ENCODE data around the gene PTPRD.

PTPRD gene

DNA sequence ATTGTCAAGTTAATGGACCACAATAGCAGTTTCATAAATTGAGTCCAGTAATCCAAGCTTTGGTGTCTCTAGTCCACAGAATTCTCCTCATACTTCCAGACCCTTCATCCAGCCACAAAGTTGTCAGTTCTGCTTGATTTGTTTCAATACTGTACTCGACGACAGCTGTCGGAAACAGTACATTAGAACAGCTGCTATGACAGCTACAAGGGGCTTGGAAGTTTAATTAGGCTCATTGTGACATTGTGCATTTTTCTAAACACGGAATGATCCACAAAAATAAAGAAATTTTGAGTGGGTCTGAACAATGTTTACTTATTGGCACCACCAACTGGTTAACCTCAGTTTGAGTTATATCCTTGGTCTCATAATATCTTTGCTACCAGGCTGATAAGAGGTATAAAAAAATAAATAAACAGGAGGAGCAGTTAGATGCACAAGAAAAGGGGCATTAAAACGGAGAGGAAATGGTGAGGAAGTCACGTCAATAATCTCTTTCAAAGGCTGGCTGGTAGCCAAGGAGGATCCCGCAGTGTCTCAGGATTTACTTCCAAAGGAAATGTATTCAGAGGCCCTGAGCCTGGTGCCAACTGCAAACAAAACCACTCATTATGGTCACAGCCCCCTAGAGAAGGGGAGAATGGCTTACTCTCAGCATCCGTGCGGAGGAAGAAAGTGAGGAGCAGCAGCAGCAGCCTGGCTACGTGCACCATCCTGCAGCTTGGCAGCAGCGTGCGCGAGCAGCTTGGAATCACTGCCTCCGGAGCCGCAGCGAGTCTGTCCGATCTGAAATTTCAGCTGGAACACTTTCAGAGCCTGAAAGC, 1879.5 kb downstream of the PTPRD start (continued):
- TF ChIP-seq ZNF529 (tag by site-specific recombination; IDR thresholded peaks at IDR 0.05; ENCODE audit: insufficient replicate concordance) (no peak), PRDM1 (tag by site-specific recombination; IDR thresholded peaks at IDR 0.05) (peak; percentile 88), YY1 (tag by site-specific recombination; IDR thresholded peaks at IDR 0.05) (no peak), ZNF394 (tag by site-specific recombination; IDR thresholded peaks at IDR 0.05; ENCODE audit: borderline replicate concordance) (no peak), KLF16 (tag by site-specific recombination; IDR thresholded peaks at IDR 0.05) (no peak), SP7 (tag by site-specific recombination; IDR thresholded peaks at IDR 0.05) (peak; percentile 91), ZNF521 (tag by site-specific recombination; IDR thresholded peaks at IDR 0.05) (no peak), ZBTB21 (tag by site-specific recombination; IDR thresholded peaks at IDR 0.05) (no peak), TRIM28 (IDR thresholded peaks at IDR 0.05; ENCODE audit: borderline replicate concordance, low read length) (peak; percentile 68; the same call in 1 of the 2 replicates), ZNF530 (tag by site-specific recombination; IDR thresholded peaks at IDR 0.05; ENCODE audit: low read depth) (no peak), ZNF707 (tag by site-specific recombination; IDR thresholded peaks at IDR 0.05) (no peak), ZXDB (tag by site-specific recombination; IDR thresholded peaks at IDR 0.05) (peak; percentile 75; the same call in 1 of the 2 replicates), ZNF23 (tag by site-specific recombination; IDR thresholded peaks at IDR 0.05; ENCODE audit: borderline replicate concordance) (no peak), ZNF114 (tag by site-specific recombination; IDR thresholded peaks at IDR 0.05) (no peak), ZNF830 (tag by site-specific recombination; IDR thresholded peaks at IDR 0.05; ENCODE audit: low read depth) (no peak), KLF1 (tag by site-specific recombination; IDR thresholded peaks at IDR 0.05) (no peak), ZFP69B (tag by site-specific recombination; IDR thresholded peaks at IDR 0.05) (no peak), MEIS1 (CRISPR knock-in tag; IDR thresholded peaks at IDR 0.05; ENCODE audit: borderline replicate concordance) (peak; percentile 9; the same call in 1 of the 2 replicates), ZNF221 (tag by site-specific recombination; IDR thresholded peaks at IDR 0.05; ENCODE audit: borderline replicate concordance) (no peak), SCRT1 (tag by site-specific recombination; IDR thresholded peaks at IDR 0.05; ENCODE audit: borderline replicate concordance) (no peak), ZNF138 (tag by site-specific recombination; IDR thresholded peaks at IDR 0.05; ENCODE audit: borderline replicate concordance) (no peak), ZNF837 (tag by site-specific recombination; IDR thresholded peaks at IDR 0.05) (no peak)
- TF ChIP-seq, protein P1, sequence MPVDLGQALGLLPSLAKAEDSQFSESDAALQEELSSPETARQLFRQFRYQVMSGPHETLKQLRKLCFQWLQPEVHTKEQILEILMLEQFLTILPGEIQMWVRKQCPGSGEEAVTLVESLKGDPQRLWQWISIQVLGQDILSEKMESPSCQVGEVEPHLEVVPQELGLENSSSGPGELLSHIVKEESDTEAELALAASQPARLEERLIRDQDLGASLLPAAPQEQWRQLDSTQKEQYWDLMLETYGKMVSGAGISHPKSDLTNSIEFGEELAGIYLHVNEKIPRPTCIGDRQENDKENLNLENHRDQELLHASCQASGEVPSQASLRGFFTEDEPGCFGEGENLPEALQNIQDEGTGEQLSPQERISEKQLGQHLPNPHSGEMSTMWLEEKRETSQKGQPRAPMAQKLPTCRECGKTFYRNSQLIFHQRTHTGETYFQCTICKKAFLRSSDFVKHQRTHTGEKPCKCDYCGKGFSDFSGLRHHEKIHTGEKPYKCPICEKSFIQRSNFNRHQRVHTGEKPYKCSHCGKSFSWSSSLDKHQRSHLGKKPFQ (tag by site-specific recombination; IDR thresholded peaks at IDR 0.05): no peak
- TF ChIP-seq, protein P2, sequence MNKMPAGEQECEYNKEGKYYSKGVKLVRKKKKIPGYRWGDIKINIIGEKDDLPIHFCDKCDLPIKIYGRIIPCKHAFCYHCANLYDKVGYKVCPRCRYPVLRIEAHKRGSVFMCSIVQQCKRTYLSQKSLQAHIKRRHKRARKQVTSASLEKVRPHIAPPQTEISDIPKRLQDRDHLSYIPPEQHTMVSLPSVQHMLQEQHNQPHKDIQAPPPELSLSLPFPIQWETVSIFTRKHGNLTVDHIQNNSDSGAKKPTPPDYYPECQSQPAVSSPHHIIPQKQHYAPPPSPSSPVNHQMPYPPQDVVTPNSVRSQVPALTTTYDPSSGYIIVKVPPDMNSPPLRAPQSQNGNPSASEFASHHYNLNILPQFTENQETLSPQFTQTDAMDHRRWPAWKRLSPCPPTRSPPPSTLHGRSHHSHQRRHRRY (tag by site-specific recombination; IDR thresholded peaks at IDR 0.05): no peak
- TF ChIP-seq, protein P3, sequence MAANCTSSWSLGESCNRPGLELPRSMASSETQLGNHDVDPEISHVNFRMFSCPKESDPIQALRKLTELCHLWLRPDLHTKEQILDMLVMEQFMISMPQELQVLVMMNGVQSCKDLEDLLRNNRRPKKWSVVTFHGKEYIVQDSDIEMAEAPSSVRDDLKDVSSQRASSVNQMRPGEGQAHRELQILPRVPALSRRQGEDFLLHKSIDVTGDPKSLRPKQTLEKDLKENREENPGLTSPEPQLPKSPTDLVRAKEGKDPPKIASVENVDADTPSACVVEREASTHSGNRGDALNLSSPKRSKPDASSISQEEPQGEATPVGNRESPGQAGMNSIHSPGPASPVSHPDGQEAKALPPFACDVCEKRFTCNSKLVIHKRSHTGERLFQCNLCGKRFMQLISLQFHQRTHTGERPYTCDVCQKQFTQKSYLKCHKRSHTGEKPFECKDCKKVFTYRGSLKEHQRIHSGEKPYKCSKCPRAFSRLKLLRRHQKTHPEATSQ (tag by site-specific recombination; IDR thresholded peaks at IDR 0.05): no peak
- TF ChIP-seq, protein P4, sequence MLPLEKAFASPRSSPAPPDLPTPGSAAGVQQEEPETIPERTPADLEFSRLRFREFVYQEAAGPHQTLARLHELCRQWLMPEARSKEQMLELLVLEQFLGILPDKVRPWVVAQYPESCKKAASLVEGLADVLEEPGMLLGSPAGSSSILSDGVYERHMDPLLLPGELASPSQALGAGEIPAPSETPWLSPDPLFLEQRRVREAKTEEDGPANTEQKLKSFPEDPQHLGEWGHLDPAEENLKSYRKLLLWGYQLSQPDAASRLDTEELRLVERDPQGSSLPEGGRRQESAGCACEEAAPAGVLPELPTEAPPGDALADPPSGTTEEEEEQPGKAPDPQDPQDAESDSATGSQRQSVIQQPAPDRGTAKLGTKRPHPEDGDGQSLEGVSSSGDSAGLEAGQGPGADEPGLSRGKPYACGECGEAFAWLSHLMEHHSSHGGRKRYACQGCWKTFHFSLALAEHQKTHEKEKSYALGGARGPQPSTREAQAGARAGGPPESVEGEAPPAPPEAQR (tag by site-specific recombination; IDR thresholded peaks at IDR 0.05): no peak
- TF ChIP-seq, protein P5, sequence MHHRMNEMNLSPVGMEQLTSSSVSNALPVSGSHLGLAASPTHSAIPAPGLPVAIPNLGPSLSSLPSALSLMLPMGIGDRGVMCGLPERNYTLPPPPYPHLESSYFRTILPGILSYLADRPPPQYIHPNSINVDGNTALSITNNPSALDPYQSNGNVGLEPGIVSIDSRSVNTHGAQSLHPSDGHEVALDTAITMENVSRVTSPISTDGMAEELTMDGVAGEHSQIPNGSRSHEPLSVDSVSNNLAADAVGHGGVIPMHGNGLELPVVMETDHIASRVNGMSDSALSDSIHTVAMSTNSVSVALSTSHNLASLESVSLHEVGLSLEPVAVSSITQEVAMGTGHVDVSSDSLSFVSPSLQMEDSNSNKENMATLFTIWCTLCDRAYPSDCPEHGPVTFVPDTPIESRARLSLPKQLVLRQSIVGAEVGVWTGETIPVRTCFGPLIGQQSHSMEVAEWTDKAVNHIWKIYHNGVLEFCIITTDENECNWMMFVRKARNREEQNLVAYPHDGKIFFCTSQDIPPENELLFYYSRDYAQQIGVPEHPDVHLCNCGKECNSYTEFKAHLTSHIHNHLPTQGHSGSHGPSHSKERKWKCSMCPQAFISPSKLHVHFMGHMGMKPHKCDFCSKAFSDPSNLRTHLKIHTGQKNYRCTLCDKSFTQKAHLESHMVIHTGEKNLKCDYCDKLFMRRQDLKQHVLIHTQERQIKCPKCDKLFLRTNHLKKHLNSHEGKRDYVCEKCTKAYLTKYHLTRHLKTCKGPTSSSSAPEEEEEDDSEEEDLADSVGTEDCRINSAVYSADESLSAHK (tag by site-specific recombination; IDR thresholded peaks at IDR 0.05): 0 out of 2 replicates have a peak, but pooled peaks have one; percentile 46
- TF ChIP-seq, protein P6, sequence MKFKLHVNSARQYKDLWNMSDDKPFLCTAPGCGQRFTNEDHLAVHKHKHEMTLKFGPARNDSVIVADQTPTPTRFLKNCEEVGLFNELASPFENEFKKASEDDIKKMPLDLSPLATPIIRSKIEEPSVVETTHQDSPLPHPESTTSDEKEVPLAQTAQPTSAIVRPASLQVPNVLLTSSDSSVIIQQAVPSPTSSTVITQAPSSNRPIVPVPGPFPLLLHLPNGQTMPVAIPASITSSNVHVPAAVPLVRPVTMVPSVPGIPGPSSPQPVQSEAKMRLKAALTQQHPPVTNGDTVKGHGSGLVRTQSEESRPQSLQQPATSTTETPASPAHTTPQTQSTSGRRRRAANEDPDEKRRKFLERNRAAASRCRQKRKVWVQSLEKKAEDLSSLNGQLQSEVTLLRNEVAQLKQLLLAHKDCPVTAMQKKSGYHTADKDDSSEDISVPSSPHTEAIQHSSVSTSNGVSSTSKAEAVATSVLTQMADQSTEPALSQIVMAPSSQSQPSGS (tag by site-specific recombination; IDR thresholded peaks at IDR 0.05; ENCODE audit: low read depth): no peak
- TF ChIP-seq, protein P7, sequence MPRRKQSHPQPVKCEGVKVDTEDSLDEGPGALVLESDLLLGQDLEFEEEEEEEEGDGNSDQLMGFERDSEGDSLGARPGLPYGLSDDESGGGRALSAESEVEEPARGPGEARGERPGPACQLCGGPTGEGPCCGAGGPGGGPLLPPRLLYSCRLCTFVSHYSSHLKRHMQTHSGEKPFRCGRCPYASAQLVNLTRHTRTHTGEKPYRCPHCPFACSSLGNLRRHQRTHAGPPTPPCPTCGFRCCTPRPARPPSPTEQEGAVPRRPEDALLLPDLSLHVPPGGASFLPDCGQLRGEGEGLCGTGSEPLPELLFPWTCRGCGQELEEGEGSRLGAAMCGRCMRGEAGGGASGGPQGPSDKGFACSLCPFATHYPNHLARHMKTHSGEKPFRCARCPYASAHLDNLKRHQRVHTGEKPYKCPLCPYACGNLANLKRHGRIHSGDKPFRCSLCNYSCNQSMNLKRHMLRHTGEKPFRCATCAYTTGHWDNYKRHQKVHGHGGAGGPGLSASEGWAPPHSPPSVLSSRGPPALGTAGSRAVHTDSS (tag by site-specific recombination; IDR thresholded peaks at IDR 0.05): no peak
